Epithelial cell of esophagus (primary cell): ENCODE measurements around the gene WDFY4.

Experiments used
- DNase-seq: peaks from one replicate; pipeline ENCODE4 v3.0.0; 2010; ENCODE audit warnings: low read depth
- H3K4me3 ChIP-seq: 2 replicates; pipeline ENCODE4 v1.5.1; 2011; ENCODE audit warnings: mild to moderate bottlenecking, low read length, control low read depth
- CTCF ChIP-seq: IDR thresholded peaks from 2 replicates; pipeline ENCODE4 v1.5.1; 2011; ENCODE audit warnings: low read depth, mild to moderate bottlenecking, low read length, control low read depth, inconsistent platforms; ENCODE audit not compliant: insufficient read depth; ENCODE audit errors: missing control alignments

WDFY4 gene

DNA sequence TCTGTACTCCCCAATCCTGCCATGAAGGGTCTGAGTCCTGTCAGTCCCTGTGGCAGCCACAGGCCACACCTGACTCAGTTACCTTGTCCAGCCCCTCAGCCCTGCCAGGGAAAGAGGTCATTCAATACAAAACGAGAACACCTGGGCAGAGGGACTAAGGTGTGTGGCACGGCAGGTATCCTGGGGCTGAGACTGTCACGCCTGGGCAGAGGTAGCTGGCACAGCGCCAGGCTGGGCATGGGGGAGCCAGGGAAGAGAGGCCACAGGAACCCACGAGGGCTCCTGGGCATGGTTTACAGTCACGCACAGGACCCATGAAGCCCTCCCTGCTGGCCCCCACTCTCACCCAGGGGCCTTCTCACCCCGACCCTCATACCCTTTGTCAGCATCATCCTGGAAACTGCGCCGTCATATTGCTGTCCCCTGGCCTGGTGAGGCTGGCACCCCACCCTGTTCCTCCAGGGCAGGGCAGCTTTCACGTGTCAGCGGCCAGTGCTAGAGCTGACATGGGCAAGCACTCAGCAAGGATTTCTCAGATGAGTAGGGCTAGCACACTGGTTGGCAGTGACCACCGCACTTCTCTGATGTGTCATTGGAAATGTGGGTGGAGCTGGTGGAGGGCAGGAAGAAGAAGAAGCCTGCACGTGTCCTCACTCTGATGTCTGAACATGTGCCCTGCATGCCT lies 212.2 kb downstream of the WDFY4 start:
- TF ChIP-seq CTCF: no peak
- H3K4me3 ChIP-seq: no peak overlapping the region
- DNase-seq: no peak

- no peak for TF ChIP-seq CTCF
- DNase-seq: no peak
- no peak overlapping the region for H3K4me3 ChIP-seq
Observed at GRCh38 chr10:48897441-48897790, 212.7 kb downstream of the WDFY4 start.

GRCh38 chr10:48898426-48898825 lies 213.8 kb downstream of the WDFY4 start:
- no peak overlapping the region for H3K4me3 ChIP-seq
- no peak for TF ChIP-seq CTCF
- no peak for DNase-seq

DNA sequence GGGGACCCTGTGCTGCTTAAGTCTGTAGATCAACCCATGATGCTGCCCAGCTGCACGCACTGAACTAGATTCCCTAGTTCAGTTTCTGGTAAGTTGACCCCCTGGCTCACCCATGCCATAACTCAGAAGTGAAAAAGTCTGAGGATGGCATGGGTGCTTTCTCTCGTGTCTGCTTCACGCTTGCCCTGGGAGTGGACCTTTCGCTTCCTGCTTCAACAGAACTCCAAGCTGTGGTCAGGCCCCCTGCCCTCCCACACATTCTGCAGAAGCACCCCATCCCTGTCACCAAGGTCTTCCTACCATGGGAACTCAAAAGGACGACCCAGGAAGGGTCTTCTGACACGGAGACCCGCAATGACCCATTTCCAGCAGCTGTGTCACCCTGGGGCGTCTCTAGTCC lies 215.1 kb downstream of the WDFY4 start:
- no peak for DNase-seq
- TF ChIP-seq CTCF: no peak
- no peak overlapping the region for H3K4me3 ChIP-seq

- H3K4me3 ChIP-seq: no peak overlapping the region
- no peak for TF ChIP-seq CTCF
- DNase-seq: no peak
Observed at GRCh38 chr10:48900371-48900801, 215.7 kb downstream of the WDFY4 start.

GRCh38 chr10:48901319-48901718 lies 216.6 kb downstream of the WDFY4 start:
- TF ChIP-seq CTCF: no peak
- no peak overlapping the region for H3K4me3 ChIP-seq
- DNase-seq: no peak

GRCh38 chr10:48902096-48902495 lies 217.4 kb downstream of the WDFY4 start:
- no peak for DNase-seq
- no peak overlapping the region for H3K4me3 ChIP-seq
- TF ChIP-seq CTCF: no peak
